GM19023 (cell line): ENCODE measurements around the gene LRRC10B.

Experiments used
- ATAC-seq: cut with Tn5 transposase; IDR thresholded peaks from one replicate; pipeline ENCODE4 v1.9.1; 2021; ENCODE audit warnings: mild to moderate bottlenecking, moderate library complexity; ENCODE audit not compliant: unreplicated experiment

Gene LRRC10B

DNA sequence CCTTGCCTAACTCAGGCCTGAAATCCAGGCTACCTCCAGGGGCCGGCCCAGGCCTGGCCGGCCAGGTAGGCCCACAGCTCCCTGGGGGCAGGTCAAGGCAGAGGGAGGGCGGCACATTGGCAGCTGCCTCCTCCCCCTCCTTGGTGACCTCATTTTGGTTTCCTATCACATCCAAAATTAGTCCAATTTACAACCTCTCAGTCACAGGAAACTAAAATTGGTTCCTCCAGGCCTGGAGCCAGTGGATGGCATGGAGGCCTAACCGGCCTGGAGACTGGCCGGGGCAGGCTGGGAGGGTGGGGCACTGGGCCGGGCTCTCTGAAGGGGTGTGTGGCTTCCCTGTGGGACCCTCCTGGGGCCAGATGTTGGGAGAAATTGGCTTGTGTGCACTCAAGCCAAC, 35.9 kb downstream of the LRRC10B start:
- ATAC-seq = no peak

DNA sequence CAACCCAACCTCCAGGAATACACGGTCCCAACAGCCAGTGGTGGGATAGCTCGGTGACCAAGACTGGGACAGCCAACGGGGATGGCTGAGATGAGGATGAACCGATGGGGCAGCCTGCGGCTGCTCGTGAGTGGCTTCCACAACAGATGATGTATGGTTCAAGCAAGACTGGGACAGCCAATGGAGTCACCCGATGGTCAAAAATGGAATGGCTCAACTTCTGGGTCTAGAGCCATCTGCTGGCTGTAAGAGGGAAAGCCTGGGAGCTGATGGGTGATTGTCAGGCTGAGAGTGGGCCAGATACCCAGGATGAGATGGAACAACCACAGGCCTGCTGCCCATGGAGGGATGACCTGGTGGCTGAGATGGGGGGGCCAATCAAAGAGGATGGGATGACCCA, 36.8 kb downstream of the LRRC10B start:
- ATAC-seq = no peak

DNA sequence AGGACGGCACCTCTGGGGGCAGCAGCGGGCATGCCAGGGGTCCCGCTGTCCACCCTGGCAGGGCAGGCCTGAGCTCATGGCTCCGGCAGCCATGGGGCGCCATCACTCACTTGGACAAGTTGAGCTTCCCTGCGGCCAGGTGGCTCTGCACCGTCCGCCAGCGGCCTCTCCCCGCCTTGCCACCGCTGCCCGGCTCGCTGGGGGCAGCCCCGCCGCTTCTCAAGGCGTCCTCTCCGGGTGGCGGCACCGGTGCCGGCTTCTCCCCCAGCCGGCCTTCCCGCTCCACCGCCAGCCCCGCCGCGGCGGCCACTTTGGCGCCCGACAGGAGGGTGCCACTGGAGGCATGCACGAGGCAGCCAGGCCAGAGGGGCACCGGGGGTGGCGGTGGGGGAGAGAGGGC, 37.4 kb downstream of the LRRC10B start:
- ATAC-seq = no peak

DNA sequence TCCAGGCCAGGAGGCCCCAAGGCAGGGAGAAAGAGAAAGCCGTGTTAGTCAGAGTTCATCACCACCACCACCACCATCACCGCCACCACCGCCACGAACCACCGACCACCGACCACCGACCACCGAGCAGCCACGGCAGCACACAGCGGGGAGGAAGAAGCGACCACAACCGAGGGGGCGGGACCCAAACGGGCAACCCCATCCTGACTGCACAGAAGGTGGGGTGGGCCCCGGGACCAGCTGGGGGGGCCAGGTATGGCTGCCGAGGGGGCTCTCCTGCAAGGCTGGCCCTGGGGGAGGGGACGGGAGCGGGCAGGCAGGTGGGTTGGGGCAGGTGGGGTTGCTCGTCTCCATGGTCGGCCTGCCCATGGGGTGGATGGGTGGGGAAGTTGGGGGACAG, 38.1 kb downstream of the LRRC10B start:
- no peak for ATAC-seq

DNA sequence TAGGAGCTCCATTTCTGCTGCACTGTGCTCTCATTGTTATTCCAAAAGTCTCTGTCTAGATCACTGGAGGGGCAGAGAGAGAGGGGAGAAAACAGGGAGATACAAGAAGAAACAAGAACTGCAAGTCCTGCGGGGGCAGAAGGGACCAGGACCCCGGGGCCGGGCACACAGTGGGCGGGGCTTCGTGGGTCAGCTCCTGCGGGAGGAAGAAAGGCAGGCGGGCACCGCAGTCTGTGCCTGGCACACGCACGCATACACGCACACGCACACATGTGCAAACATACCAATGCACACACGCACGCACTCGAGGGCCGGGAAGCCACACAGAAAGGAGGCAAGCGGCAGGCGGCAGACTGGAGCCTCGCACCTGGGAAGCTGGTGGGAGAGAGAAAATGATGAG, 38.7 kb downstream of the LRRC10B start:
- no peak for ATAC-seq

DNA sequence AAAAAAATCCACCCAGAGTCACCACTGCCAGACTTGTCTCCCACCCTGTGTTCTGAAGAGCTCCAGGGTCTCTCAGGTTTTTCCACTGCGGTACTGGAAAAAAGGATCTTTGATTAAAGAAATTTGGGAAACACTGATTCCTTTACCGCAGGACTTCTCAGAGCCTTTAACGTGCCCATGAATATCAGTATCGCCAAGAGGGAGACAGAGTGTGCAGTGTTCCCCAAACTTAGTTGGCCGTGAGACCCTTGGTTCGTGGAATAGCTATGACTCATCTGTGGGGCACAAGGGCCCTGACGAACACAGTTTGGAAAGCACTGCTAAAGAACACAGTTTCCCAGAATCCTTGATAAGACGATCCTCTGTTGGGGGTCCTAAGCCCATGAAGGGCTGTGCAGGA, 40.6 kb downstream of the LRRC10B start:
- no peak for ATAC-seq

DNA sequence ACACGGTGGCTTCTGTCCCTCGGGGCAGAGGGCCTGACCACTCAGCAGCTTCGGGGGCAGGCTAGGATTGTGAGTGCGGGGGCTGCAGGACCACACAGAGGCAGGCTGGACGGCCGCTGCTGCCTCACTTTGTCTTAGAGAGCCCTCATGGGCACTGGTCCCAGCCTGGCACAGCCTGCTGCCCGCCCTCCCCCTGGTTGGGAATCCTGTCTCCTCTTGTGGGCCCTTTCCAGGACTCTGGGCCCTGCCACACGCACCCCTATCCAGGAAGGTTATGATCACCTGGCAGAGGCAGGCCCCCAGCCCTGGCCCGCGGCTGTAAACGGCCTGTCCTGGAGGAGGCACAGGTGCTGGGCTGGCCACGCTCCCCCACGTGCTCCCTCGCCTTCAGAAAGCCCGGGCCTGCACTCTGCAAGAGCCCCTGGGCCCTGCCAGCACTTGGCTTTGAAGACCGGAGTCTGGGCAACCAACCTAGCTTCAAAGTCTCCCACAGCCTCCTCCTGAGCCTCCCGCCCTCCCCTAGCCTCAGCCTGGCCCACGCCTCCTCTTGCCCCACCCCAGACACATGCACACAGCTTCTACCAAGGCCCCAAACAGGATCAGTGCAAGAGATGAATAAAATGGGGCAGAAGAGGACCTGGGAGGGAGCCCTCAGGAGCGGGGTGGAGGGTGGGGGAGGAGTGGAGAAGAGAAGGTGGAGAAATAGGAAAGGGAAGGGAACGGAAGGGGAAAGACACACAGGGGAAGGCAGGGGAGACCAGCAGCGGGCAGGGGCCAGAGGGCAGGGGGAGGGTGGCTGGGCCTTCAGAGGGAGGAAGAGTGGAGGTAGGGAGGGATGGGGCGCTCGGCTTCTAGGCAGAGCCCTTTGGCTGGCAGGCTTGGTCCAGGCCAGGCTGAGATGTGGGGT, 41.4 kb downstream of the LRRC10B start:
- ATAC-seq = no peak

DNA sequence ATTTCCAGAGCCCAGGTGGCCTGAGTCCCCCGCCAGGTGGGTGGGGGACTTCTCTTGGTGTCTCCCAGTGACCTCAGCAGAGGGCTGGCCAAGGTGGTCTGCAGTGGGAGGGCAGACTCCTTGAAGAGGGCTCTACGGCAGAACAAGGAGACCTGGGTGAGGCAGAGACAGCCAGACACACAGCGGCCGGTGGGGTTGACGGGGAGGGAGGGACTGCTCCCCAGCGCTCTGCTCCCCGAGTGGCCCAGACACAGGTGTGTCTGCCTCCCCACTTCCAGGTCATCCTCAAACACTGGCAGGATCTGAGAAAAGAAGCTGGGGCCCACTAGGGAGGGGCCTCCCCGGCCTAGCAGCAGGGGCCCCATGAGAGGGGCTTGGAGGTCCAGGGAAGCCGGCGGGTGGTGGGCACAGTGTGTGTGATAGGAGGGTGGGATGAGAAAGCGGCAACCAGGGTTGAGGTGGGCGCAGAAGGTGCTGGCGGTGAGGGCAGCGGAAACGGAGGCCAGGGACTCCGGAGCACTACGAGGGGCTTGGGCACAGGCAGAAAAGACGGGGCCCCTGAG, 42.2 kb downstream of the LRRC10B start:
- ATAC-seq = no peak

DNA sequence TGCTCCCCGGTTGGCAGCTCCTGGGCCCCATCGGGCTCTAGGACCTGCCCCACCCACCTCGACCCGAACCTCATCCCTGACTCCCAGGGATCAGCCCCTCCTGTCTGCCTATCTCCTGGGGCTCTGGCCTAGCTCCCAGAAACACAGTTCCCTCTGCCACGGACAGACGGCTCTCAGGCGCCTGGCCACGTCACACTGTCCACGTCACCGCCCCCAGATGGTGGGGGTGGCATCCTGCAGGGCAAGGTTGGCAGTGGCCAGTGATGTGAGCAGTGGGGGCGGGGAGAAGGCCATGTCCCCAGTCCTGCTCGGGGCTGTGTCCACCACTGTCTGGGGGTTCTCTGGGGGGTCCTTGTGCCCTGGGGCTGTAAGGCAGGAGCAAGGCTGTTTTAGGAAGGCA, 43.1 kb downstream of the LRRC10B start:
- ATAC-seq = no peak

DNA sequence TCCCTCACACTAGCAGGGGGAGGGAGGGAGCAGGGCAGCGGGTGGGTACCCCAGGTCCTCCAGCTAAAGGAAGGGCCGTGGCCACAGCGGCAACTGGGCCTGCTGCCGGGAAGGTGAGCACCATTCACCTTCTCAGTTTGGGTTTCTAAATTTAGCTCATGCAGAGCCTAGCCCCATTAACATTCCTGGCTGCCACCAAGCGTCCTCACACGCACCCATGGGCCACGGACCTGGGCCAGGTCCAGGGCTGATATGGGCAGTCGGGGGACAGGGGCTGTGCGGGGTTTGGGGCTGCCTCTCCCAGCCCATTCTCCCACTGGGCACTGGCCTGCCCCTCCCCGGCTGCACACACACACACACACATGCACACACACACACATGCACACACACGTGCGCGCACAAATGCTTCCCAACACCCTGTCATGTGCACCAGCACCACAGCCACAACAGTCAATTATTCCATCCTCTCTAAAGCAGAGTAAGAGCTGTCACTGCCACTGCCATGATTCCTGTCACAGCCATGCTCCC, 43.6 kb downstream of the LRRC10B start:
- ATAC-seq = no peak

DNA sequence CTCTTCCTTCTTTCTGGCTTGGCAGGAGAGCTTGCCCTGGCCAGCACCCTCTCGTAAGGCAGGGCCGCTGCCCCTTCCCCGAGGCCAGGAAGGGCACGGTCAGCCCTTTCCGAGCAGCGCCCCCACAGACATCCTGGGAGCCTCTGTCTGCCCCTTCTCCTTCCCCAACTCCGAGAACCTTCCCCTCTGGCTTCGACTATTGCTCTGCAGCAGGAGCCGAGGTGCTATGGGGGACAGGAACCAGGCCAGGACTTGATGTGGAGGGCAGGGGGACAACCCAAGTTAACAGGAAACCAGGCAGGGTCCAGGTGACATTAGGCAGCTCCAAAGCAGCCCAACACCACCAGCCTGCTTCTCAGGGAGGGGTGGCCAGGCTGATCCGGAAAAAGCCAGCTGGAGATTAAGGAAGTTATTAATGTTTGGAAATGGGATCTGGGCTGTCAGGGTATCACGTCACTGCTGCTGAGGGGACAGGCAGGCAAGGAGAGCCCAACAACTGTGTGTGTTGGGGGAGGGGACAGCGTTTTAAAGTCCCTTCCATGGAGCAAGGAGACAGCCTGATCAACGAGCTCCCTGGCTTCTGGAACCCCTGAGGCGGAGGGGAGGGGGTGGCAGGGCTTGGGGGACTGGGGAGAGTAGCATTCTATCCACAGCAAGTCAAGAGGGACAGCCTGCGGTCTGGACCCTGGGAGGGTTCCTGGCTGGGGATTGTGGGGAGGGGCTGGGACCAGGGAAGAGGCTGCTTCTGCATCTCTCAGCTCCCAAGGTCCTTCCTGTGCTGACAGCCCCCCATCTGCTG, 45.0 kb downstream of the LRRC10B start:
- ATAC-seq = no peak

DNA sequence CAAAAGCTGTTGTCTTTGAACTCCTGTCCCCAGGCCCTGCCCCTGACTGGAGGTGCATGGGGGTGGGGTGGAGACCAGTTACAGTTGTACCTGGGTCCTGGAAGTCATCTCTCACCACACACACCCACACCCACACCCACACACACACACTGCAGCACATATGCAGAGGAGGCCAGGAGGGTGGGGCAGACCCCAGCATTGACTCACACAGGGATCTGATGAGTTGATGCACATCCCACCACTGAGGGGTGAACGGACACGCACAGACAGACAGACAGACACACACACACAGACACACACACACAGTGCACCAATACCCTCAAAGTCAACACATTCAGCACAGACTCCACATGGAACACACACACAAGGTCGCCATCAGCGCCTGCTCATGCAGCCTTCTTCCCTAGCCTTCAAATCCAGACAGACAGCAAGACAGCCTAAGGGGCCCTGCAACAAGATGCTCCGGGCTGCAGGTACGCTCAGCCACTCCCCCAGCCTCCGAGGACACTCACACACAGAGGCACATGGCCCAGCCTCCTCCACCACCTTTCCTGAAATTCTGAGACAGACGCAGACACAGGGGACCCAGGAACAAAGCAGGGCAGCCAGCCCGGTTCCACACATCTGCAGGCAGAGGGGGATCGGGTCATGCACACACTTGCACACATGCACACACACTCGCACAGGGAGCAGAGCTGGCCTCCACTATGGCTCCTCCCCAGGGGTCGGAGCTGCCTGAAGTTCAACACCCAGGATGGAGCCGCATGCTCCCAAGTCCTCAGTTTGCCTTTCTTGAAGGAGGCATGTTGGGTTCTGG, 45.8 kb downstream of the LRRC10B start:
- ATAC-seq = no peak

DNA sequence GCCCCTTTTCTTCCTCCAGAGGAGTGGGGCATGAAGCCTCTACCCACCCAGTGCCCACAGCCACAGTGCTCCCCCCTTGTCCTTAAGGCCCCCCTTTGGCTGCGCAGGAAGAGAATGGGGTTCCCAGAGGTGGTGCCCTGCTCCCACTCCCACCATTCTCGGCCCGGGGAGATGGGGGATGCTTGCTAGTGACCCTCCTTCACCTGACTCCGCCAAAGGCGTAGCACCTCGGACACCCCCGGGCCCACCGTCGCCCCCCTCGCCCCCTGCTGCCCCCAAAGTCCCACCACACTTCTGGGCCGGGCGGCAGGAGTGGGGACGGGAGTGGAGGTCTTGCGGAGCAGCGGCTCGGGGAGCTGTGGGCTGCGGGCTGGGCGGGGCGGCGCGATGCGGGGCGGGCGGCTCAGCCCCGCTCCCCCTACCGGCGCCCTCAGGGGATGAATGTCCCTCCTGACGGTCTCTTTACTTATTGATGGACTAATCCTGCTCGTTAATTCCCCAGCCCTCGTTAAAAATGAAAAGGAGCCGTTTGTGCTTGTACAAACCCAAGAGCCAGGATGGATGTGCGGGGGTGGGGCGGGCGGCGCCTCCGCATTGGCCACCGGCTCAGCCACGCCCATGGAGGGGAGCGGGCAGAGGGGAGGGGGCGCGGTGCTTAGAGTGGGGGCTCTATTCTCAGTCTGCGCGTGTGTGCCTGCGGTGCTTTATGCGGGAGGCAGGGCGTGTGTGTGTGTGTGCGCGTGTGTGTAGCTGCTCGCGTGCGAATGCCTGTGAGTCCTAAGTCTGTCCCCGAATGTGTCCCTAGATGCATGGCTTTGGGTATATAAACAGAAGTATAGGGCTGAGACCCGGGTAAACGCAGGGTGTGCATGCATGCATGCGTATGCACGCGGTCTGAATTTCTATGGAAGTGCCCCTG, 46.8 kb downstream of the LRRC10B start:
- ATAC-seq = no peak

DNA sequence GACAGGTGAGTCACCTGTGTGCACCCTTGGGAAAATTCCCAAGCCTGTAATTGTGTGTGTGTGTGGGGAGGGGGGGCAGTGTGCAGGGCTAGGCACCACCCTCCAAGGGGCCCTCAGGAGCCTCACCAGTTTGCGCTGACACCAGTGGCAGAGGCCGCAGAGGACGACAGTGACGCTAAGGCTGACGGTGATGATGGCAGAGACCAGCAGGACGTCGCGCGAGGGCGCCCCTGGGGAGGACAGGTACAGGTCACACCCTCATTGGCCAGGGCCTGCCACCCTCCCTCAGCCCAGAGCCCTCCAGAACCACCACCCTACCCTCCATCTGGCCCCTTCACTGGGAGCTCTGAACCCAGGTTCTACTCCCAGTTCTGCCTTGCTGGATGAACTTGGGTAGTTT, 47.4 kb downstream of the LRRC10B start:
- no peak for ATAC-seq

DNA sequence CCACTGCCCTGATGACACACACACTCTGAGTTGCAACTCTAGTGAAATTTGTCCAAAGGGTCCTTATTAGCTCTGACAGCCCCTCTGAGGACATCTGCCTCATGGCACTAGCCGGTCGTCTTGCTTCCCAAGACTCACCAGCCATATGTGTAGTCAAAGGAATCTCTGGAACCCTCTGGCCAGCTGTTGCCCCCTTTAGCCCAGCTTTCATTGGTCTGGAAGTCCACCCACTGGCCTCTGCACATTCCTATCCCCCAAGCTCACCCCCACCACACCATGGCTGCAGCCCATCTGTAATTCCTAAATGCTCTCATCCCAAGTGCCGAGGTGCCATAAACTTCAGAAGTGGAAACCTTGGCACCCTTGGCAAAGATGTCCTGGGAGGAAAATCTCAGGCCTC, 48.1 kb downstream of the LRRC10B start:
- ATAC-seq = no peak
